NCI-H1105 treated with DMSO at 0.1 percent for 48 hours (cell line): Measurements from ENCODE around the gene KDM4C.

Experiments used
- DNase-seq: peaks from one replicate; lab custom pipeline; 2025; lab: John Stamatoyannopoulos, UW

Gene KDM4C

GRCh38 chr9:7097785-7098752, 340.3 kb downstream of the KDM4C start:
- no peak for DNase-seq

DNA sequence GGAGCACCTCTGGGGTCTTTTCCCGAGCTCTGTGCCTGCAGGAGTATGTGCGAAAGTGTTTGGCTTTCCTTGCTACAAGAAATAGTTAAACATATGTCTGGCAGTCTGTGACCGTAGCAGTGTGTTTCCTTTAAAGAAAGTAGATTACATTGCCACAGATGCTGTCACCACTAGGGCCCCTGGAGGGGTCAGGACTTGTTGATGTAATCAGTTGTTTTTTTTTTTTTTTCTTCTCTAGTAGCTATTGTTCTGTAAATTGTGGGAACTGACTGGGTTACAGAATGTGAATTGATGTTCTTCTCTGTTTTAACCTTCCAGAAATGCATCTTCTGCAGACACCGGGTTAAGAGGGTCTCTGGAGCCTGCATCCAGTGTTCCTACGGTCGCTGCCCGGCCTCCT, 345.6 kb downstream of the KDM4C start:
- no peak for DNase-seq

DNA sequence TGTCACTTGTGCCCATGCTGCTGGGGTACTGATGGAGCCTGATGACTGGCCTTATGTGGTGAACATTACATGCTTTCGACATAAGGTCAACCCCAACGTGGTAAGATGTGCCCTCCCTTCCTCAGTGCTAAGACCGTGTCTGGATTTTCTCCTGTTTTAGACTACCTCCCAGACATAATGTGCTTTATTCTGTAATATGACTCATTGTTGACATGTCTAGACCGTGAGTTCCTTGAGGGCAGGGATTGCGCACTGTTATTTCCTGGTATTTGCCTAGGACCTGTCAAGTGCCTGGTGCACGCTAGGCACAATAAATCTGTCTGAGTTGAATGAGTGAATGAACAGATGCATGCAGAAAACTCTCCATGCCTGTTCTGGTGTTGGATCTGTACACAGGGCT, 346.0 kb downstream of the KDM4C start:
- no peak for DNase-seq

DNA sequence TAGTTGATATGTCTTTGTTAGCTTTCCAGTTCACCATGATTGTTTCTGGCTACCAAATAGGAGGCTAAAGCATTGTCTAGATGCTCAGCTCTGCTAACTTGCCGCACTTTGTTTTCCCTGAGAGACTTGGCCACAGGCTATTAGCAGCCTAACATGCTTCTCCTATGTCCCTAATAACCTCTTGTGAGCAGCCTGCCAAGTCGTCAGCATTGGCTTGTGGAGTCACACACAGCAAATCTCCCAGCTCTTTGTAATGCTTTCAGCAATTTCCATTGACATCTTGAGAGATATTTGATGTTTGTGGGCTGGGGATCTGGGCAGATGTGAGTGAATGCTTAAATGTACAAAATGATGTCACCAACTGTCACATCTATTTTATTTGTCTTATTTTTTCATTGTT, 346.9 kb downstream of the KDM4C start:
- DNase-seq = no peak

- no peak for DNase-seq
These were observed 347.3 kb downstream of the KDM4C start for GRCh38 chr9:7105095-7105494.

DNA sequence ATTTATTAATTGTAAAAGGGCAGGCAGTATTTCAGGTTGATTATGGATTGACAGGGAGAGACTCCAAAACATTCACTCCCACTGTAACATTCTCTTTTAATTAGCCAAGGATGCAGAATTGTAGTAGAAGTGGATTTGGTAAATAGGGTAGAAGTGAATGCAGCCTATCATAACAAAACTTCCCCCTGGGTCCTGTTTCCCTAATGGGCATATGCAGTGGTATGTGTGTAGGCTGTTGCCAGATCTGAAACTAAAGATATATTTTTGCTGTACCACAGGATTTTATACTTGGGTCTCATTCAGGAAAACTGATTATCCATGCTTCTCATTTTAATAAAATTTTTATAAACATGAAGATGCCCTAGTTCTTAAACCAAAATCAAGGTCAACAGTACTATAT, 351.2 kb downstream of the KDM4C start:
- DNase-seq = no peak

- DNase-seq = no peak
These were observed 353.6 kb downstream of the KDM4C start for GRCh38 chr9:7111413-7111812.

GRCh38 chr9:7115606-7116005, 357.8 kb downstream of the KDM4C start:
- DNase-seq = no peak

GRCh38 chr9:7117676-7118561, 360.1 kb downstream of the KDM4C start:
- peak; percentile 83 for DNase-seq

GRCh38 chr9:7118633-7119032, 360.9 kb downstream of the KDM4C start:
- DNase-seq = no peak

DNA sequence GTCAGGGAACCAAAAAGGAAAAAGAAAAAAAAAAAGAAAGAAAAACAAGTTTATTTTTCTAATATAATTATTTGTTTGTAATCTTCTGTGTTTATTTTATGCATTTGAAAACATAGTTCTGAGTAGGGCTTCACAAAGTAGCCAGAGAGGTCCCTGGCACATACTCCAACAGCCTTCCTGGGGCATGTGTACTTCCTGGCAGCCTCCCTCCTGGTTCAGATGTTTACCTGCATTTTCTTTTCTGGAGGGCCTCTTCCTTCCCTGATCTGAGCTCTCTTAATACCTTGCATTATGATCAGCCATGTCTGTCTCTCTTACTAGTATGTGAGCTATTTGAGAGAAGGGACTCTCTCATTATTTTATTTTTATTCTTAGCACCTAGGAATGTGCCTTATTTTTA, 361.8 kb downstream of the KDM4C start:
- no peak for DNase-seq

DNA sequence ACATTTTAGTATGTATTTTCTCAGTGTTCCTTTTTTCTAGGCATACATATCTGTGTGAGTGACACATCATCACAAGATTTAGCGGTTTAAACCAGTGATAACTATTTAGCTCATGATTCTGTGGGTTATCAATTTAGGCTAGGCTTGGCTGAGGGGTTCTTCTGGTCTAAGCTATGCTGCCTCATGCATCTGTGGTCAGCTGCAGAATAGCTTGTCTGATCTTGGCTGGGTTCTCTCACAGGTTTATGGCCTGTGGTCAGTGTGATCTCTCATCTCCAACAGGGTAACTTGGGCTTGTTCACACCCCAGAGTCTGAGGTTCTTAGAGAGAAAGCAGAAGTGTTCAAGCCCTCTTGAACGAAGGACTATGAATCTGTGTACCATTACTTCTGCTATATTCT, 363.3 kb downstream of the KDM4C start:
- DNase-seq = no peak

DNA sequence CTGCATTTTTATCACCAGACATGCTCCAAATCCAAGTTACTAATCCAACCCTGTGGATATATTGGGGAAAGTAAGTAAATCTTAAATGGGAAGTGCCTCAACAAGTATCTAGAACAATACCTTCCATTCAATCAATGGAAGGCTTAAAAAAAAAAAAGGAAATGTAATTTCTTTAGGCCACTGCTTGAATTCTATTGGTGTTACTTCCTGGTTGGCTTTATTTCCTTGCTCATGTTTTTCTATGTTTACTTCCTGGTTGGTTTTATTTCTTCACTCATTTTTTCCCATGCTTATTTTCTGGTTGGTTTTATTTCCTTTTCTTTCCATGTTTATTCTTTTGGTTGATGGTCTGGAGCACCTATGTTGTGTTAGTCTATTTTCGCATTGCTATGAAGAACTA, 363.9 kb downstream of the KDM4C start:
- no peak for DNase-seq

DNA sequence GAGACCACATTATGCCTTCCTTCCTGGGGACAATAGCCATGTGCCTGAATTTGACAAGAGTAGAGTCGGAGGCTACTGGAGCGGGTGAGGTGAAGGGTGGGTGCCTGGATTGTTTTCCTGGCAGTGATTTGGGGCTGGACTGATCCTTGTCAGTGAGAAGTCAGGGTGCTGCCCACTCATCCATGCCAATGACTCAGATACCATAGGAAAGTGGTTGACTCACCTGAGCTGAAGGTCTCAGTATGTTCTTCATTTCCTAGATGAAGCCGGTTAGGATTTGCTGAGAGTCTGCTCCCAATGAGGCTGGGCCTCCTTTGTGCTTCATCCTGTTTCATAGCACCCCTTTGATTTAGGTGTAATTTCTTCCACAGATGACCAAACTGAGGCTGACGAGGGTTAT, 366.0 kb downstream of the KDM4C start:
- no peak for DNase-seq

GRCh38 chr9:7125231-7125630, 367.5 kb downstream of the KDM4C start:
- no peak for DNase-seq

DNA sequence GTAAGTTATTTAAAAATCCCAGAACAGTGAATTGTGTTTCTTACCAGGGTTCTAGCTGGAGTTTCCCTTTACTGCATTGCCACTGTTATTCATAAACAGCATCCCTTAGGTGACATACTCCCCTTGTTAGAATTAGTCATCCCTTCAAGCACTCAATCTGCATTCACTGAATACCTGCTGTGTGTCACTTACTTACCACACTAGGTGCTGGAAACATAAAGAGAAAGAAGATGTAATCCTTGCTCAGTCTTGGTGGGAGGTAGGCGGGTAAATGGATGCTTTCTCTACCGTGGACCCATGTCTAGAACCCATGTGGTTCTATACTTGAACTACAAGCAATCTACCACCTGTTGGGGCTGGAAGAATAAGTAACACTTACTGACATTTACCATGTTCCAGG, 371.6 kb downstream of the KDM4C start:
- DNase-seq = no peak

DNA sequence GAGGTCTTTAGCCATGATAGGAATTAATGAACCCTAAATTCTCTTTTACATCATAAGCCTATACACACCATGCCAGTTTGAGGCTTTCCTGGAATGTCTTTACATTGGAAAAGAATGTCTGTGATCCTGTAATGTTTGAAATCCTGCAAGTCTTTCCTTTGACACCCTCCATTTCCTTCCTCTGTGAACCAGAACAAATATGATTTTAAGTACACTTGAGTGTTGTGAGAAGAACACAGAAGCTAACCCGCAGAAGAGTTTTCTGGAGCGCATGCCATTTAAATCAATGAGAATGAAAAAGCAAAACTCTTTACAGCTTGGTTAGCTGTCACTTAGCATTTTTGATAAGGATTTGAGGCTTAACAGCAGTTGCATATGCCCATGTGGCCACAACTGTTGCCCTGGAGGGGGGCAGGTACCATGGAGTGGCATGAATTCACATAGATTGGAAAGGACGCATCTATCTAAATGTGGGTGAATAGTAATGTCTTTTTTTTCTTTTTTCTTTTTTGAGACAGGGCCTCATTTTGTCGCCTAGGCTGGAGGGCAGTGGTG, 372.6 kb downstream of the KDM4C start:
- no peak for DNase-seq

DNA sequence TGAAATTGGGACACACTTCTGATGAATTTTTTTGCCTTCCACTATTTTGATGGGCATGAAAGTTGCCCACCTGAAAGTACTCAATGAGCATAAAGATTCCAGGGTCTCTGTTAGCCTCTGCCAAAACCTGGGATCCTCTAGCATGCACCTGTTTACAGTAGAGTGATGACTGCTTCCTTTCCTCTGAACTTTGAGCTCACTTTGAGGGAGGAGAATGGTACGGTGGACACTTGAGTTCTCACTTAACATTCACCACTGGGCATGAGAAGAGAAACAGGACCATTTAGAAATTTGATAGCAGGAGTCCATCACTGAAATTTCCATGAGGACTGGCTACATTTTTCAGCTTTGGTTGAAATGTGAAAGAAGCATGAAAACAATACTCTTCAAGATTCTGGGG, 374.8 kb downstream of the KDM4C start:
- no peak for DNase-seq

GRCh38 chr9:7135735-7136134, 378.0 kb downstream of the KDM4C start:
- DNase-seq = no peak

DNA sequence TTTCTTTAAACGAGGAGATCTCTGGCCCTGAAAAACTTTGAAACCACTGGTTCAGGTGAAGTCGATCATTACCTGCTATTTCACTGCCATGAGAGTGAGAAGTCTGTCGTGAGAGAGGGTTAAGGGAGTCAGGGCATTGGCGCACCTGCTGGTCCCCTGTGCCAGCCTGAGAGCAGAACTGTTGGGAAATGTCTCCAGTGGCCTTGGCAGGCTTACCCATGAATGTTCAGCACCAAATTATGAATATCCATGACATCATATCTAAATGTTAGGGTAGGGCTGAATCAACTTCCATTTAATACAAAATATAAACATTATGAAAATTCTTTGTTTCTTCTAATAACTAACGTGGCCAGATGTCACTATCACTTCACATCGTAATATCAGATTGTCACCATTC, 379.3 kb downstream of the KDM4C start:
- DNase-seq = no peak

GRCh38 chr9:7137571-7137970, 379.8 kb downstream of the KDM4C start:
- DNase-seq = no peak

GRCh38 chr9:7139886-7140285, 382.1 kb downstream of the KDM4C start:
- DNase-seq = no peak

- no peak for DNase-seq
These were observed 382.6 kb downstream of the KDM4C start for GRCh38 chr9:7140401-7140800.
